Measurements from ENCODE around the gene PRKCA.

PRKCA gene

GRCh38 chr17:66747578-66748275, 445.3 kb downstream of the PRKCA start:
- no peak for DNase-seq (ENCODE audit: low spot score)

GRCh38 chr17:66748578-66748977, 446.2 kb downstream of the PRKCA start:
- no peak for DNase-seq (ENCODE audit: low spot score)

- no peak for DNase-seq (ENCODE audit: low spot score)
Observed at GRCh38 chr17:66749217-66749832, 446.9 kb downstream of the PRKCA start.

- DNase-seq (ENCODE audit: low spot score), result no peak
Observed at GRCh38 chr17:66750116-66750515, 447.7 kb downstream of the PRKCA start.

- no peak for DNase-seq (ENCODE audit: low spot score)
Observed at GRCh38 chr17:66750781-66751543, 448.5 kb downstream of the PRKCA start.

GRCh38 chr17:66751771-66752170, 449.4 kb downstream of the PRKCA start:
- DNase-seq (ENCODE audit: low spot score), result no peak

GRCh38 chr17:66752411-66752810, 450.0 kb downstream of the PRKCA start:
- no peak for DNase-seq (ENCODE audit: low spot score)

GRCh38 chr17:66753126-66753920, 450.9 kb downstream of the PRKCA start:
- no peak for DNase-seq (ENCODE audit: low spot score)

GRCh38 chr17:66755101-66755943, 452.9 kb downstream of the PRKCA start:
- DNase-seq (ENCODE audit: low spot score), result no peak

- no peak for DNase-seq (ENCODE audit: low spot score)
Observed at GRCh38 chr17:66755944-66756290, 453.5 kb downstream of the PRKCA start.

GRCh38 chr17:66760324-66760723, 457.9 kb downstream of the PRKCA start:
- DNase-seq (ENCODE audit: low spot score), result no peak

- no peak for DNase-seq (ENCODE audit: low spot score)
Observed at GRCh38 chr17:66762276-66762675, 459.9 kb downstream of the PRKCA start.

- no peak for DNase-seq (ENCODE audit: low spot score)
Observed at GRCh38 chr17:66763056-66763455, 460.6 kb downstream of the PRKCA start.

GRCh38 chr17:66764506-66764905, 462.1 kb downstream of the PRKCA start:
- no peak for DNase-seq (ENCODE audit: low spot score)

- no peak for DNase-seq (ENCODE audit: low spot score)
Observed at GRCh38 chr17:66767154-66767933, 464.9 kb downstream of the PRKCA start.

GRCh38 chr17:66769911-66770310, 467.5 kb downstream of the PRKCA start:
- no peak for DNase-seq (ENCODE audit: low spot score)

GRCh38 chr17:66772148-66772812, 469.9 kb downstream of the PRKCA start:
- no peak for DNase-seq (ENCODE audit: low spot score)

GRCh38 chr17:66775271-66775670, 472.9 kb downstream of the PRKCA start:
- DNase-seq (ENCODE audit: low spot score), result no peak

GRCh38 chr17:66775881-66776400, 473.5 kb downstream of the PRKCA start:
- DNase-seq (ENCODE audit: low spot score), result no peak

Data from CD4-positive, alpha-beta T cell treated with Interleukin-15 for 4 hours (primary cell).